ENCODE results near the gene FRAS1. TPM values are rescaled to one million over a fixed set of nuclear protein-coding genes. Genes with fewer than 3 reads are reported as not detected.

The FRAS1 gene
- polyA plus RNA-seq, 2 of the 4 experiments (the other 2 are of a cell fraction), result 2.3 to 5.8 TPM

- H3K4me3 ChIP-seq, result no peak overlapping the region
- no peak for ATAC-seq
- TF ChIP-seq RFX5 (IDR thresholded peaks at IDR 0.05) (no peak), RCOR1 (IDR thresholded peaks at IDR 0.05; ENCODE audit: low read depth, low read length) (no peak)
- POLR2A ChIA-PET, result no interaction called here
- no peaks in the 10 kb centered on the region for H3K9me3 ChIP-seq
- no peak overlapping the region for H3K4me2 ChIP-seq
- CTCF ChIA-PET, result interaction anchor here (1.3 kb wide), 1 partner anchor 12 kb away, joined by 3 read pairs; no protein-coding TSS in a partner anchor
- no peaks in the 10 kb centered on the region for H3K4me1 ChIP-seq
- no peak for FAIRE-seq
- 66% methylated on average over 5 of the region's 6 CpGs for WGBS (ENCODE audit: missing lambda C conversion rate)
- no peak overlapping the region for H3K27ac ChIP-seq
- DNase-seq (ENCODE audit: low read depth in 1 of 2, low spot score in 1 of 2), result no peak
Observed at GRCh38 chr4:78353921-78354320, 296.8 kb downstream of the FRAS1 start.

- no peak overlapping the region for H3K4me2 ChIP-seq
- no peak for DNase-seq (ENCODE audit: low read depth in 1 of 2, low spot score in 1 of 2)
- WGBS (ENCODE audit: missing lambda C conversion rate), result 63% methylated on average over 4 of the region's 4 CpGs
- no peak for ATAC-seq
- no peaks in the 10 kb centered on the region for H3K4me1 ChIP-seq
- FAIRE-seq, result no peak
- no peak overlapping the region for H3K27ac ChIP-seq
- POLR2A ChIA-PET, result no interaction called here
- TF ChIP-seq HMGXB4 (CRISPR knock-in tag; IDR thresholded peaks at IDR 0.05; ENCODE audit: borderline replicate concordance), result no peak
- no peak for TF ChIP-seq GATA3 (IDR thresholded peaks at IDR 0.05; ENCODE audit: borderline replicate concordance)
- no peak for TF ChIP-seq REST (IDR thresholded peaks at IDR 0.05)
- no peak for TF ChIP-seq HDAC2 (IDR thresholded peaks at IDR 0.05)
- TF ChIP-seq ELK1 (IDR thresholded peaks at IDR 0.05; ENCODE audit: low read depth, low read length), result no peak
- no peak for TF ChIP-seq POLR2AphosphoS2 (conservative IDR thresholded peaks at IDR 0.05; ENCODE audit: low read length)
- TF ChIP-seq CEBPB (IDR thresholded peaks at IDR 0.05), result no peak
- TF ChIP-seq ZFP36 (IDR thresholded peaks at IDR 0.05; ENCODE audit: borderline replicate concordance, partially characterized antibody), result no peak
- no peak for TF ChIP-seq HOXA7 (CRISPR knock-in tag; IDR thresholded peaks at IDR 0.05)
- no peak for TF ChIP-seq CHD2 (IDR thresholded peaks at IDR 0.05; ENCODE audit: low read length, partially characterized antibody)
- TF ChIP-seq EP300 (IDR thresholded peaks at IDR 0.05), result no peak
- no peak for TF ChIP-seq RAD21 (conservative IDR thresholded peaks at IDR 0.05 in 1 of 2, IDR thresholded peaks at IDR 0.05 in 1 of 2)
- no peak for TF ChIP-seq PBX3 (IDR thresholded peaks at IDR 0.05)
- TF ChIP-seq EHMT2 (IDR thresholded peaks at IDR 0.05; ENCODE audit: low read depth), result no peak
- TF ChIP-seq KDM5A (IDR thresholded peaks at IDR 0.05), result no peak
- no peaks in the 10 kb centered on the region for H3K9me3 ChIP-seq
- CTCF ChIA-PET, result interaction anchor here (1.3 kb wide), 1 partner anchor 13 kb away, joined by 3 read pairs; no protein-coding TSS in a partner anchor
- H3K4me3 ChIP-seq, result no peak overlapping the region
Observed at GRCh38 chr4:78354782-78355181, 297.7 kb downstream of the FRAS1 start.
